8988T (cell line): ENCODE measurements around the gene SLC35E3.
"Not testable (repeated sequence)": the region's sequence is repeated elsewhere in the genome, so short reads cannot be mapped to it uniquely, and the experiment has no call there.

Experiments used
- DNase-seq: peaks from one replicate; pipeline ENCODE4 v3.0.0; 2011

The SLC35E3 gene

GRCh38 chr12:68815232-68815927 is 69.4 kb downstream of the SLC35E3 start:
- DNase-seq: no peak

DNA sequence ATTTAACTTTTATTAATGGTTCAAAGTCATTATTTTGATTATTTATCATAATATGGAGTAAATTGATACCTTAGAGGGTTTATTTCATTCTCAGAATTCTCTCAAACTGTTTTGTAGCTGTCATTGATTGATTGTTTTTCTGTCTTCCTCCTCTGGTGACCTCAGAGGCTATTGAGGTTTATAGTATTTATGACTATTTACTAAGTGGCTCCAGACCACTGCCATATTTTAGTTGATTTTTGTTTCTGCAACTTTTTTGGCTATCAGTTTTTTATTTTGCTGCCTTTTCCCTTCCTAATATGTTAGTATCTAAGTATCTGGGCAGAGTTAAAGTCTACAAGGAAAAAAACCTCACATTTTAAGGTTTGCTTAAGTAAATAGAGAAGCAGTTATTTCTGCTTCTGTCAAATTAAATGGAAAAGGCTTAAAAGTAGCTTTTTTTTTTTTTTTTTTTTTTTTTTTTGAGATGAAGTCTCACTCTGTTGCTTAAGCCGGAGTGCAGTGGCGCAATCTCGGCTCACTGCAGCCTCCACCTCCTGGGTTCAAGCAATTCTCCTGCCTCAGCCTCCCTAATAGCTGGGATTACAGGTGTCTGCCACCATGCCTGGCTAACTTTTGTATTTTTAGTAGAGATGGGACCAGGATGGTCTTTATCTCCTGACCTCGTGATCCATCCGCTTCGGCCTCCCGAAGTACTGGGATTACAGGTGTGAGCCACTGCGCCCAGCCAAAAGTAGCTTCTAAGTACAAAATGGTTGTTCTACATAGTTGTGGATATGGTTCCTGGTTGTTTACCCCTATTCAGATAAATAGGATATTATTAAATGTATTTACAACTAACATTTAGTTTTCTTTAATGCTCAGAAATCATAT is 70.2 kb downstream of the SLC35E3 start:
- DNase-seq: no peak

- not testable (repeated sequence) for DNase-seq
Observed at GRCh38 chr12:68819481-68819880, 73.5 kb downstream of the SLC35E3 start.

DNA sequence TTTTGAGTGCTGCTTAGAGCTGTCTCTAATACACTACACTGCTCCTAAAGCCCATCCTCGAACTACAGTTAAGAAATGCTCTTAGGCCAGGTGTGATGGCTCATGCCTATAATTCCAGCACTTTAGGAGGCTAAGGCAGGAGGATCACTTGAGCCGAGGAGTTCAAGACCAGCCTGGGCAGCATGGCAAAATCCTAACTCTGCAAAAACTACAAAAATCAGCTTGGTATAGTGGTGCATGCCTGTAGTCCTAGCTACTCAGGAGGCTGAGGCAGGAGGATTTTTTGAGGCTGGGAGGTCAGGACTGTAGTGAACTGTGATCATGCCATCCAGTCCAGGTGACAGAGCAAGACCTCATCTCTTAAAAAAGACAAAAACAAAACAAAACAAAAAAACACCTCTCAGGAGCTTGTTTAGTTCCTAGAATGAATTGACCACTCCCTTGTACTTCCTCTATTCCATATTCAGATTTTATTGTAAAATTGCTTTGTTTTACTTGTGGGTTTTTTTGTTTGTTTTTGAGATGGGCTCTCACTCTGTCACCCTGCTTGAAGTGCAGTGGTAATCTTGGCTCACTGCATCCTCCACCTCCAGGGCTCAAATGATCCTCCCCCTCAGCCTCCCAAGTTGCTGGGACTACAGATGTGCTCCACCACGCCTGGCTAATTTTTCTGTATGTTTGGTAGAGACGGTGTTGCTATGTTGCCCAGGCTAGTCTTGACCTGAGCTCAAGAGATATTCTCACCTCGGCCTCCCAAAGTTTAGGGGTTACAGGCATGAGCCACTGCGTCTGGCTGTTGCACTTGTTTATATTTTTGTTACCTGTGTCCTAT is 75.6 kb downstream of the SLC35E3 start:
- no peak for DNase-seq

DNA sequence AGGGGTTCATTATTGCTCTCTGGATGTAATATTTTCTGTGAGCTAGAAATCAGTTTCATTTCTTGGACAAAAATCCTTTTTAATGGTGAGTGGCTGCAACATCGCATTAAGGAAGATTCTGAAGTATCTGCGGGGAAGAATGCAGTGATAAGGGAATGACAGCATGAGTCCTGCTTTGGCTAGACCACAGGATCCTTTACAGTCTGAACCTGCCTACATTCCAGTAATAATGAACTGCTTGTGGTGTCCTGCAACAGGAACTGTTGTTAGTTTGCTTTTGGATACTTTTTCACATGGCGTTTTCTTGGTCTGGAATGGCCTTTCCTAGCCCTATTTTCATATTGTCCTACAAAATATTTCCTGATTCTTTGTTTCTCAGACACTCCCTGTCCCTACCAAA is 77.7 kb downstream of the SLC35E3 start:
- DNase-seq: no peak

DNA sequence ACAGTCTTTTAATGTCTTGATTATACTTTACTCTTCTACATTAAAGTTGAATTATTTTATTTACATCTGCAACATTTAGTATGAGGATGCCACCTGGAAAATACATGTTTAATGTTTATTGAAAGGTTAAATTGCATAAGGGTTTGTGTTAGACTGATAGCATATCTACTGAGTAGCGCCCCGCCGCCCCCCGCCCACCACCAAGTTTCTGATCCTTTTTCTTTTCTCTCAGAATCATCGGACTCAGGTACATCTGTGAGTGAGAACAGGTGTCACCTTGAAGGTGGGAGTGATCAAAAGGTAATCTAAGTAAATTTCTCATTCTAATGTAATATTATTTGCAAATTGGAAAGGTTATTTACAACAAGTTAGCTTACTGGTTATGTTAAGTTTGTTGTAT is 78.2 kb downstream of the SLC35E3 start:
- no peak for DNase-seq

DNA sequence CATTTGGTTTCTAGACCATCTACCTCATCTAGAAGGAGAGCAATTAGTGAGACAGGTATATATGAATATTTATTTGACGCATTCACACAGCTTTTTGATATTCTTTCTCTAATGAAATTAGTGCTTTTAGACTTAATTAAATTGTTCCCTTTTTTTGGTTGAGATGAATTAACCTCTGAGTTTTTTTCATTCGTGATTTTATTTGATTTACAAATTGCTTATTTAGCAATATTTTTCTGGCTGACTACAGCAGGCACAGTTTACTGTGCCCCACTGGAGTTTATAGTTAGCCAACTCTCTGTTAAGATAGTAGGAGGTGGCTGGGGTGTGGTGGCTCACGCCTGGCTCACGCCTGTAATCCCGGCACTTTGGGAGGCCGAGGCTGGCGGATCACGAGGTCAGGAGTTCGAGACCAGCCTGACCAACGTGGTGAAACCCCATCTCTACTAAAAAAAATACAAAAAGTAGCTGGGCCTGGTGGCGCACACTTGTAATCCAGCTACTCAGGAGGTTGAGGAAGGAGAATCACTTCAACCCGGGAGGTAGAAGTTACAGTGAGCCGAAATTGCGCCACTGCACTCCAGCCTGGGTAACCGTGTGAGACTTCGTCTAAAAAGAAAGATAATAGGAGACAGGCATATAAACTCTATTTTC is 78.7 kb downstream of the SLC35E3 start:
- no peak for DNase-seq

GRCh38 chr12:68825569-68826217 is 79.7 kb downstream of the SLC35E3 start:
- DNase-seq: no peak

DNA sequence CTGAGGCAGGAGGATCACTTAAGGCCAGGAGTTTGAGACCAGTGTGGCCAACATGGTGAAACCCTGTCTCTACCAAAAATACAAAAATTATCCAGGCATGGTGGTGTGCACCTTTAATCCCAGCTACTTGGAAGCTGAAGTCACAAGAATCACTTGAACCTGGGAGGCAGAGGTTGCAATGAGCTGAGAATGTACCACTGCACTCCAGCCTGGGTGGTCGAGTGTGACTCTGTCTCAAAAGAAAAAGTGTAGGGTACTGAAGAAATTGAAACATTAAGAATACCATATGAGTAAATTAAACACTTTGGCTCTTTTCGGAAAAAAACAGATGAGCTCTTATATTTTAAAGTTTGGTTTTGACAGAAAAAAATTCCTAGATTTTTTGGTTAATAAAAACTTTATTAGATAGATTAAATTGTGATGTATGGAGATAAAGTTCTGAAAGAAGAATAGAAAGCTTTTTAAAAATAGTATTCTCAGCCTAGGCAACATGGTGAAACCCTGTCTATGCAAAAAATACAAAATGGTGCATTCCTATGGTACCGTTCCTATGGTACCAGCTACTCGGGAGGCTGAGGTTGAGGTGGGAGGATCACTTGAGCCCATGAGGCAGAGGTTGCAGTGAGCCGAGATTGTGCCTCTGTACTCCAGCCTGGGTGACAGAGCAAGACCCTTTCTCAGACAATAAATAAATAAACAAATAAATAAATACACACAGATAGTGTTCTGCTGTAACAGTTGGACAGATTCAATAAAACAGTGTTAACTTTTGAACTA is 82.1 kb downstream of the SLC35E3 start:
- no peak for DNase-seq

- DNase-seq: no peak
Observed at GRCh38 chr12:68828672-68829068, 82.7 kb downstream of the SLC35E3 start.
